ENCODE data around the gene CACNA2D4. TPM values are rescaled to one million over a fixed set of nuclear protein-coding genes. Genes with fewer than 3 reads are reported as not detected.
A peak's percentile ranks its signal among the peaks of the same experiment; 100 is the strongest.

Gene CACNA2D4
- total and polyA plus RNA-seq, 11 donors, result 0.10 to 9.0 (median 1.2) TPM

DNA sequence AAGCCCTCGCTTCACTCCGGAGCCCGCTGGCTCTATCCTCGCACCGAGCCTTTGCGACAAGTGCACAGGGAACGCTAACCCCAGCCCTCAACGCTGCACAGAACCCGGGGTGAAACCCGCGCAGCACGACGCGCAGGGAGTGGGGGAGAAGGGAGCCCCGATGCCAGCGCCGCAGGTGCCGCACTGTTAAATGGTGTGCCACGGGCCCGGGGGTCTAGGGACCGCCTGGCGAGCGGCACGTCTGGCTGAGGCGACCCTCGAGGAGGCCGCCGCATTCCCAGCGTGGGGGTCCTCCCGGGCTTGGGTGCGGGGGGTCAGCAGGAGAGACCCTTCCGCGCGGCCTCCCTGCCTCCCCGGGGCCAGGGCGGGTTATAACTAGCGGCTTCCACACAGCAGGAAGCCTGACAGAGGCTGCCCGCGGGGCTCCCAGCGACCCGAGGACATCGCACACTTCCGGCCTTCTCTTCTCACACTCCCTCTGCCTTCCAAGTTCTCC, 121.9 kb downstream of the CACNA2D4 start:
- Histone ChIP-seq H3K27me3 (no peaks in the 10 kb centered on the region), H3K27ac (peak overlapping the region; percentile 23 to 95 (median 84)), H3K36me3 (no peaks in the 10 kb centered on the region), H3K9me3 (no peaks in the 10 kb centered on the region), H3K4me3 (peak overlapping the region; percentile 47 to 79 (median 64)), H3K4me1 (peaks cover 8 to 41% (median 24%) of the 10 kb centered on the region in 12 donors)
- WGBS, 4 donors, result 12 to 16% (median 13%) methylated on average over 23 to 43 of the region's 43 CpGs
- intact Hi-C loops (cut with DNase I), result loop anchor here (1.0 to 10.0 kb wide), 12 partner anchors 142 to 988 kb away; partner anchors contain the start of gene CACNA1C (in 1 of the 10)
- TF ChIP-seq, protein P1, sequence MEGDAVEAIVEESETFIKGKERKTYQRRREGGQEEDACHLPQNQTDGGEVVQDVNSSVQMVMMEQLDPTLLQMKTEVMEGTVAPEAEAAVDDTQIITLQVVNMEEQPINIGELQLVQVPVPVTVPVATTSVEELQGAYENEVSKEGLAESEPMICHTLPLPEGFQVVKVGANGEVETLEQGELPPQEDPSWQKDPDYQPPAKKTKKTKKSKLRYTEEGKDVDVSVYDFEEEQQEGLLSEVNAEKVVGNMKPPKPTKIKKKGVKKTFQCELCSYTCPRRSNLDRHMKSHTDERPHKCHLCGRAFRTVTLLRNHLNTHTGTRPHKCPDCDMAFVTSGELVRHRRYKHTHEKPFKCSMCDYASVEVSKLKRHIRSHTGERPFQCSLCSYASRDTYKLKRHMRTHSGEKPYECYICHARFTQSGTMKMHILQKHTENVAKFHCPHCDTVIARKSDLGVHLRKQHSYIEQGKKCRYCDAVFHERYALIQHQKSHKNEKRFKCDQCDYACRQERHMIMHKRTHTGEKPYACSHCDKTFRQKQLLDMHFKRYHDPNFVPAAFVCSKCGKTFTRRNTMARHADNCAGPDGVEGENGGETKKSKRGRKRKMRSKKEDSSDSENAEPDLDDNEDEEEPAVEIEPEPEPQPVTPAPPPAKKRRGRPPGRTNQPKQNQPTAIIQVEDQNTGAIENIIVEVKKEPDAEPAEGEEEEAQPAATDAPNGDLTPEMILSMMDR (IDR thresholded peaks at IDR 0.05), result no peak
- TF ChIP-seq POLR2A (IDR thresholded peaks at IDR 0.05), result no peak
- ATAC-seq (peak; percentile 1 to 31 (median 8)), DNase-seq (peak in 4 of 5 donors; percentile 38 to 78 (median 60))

DNA sequence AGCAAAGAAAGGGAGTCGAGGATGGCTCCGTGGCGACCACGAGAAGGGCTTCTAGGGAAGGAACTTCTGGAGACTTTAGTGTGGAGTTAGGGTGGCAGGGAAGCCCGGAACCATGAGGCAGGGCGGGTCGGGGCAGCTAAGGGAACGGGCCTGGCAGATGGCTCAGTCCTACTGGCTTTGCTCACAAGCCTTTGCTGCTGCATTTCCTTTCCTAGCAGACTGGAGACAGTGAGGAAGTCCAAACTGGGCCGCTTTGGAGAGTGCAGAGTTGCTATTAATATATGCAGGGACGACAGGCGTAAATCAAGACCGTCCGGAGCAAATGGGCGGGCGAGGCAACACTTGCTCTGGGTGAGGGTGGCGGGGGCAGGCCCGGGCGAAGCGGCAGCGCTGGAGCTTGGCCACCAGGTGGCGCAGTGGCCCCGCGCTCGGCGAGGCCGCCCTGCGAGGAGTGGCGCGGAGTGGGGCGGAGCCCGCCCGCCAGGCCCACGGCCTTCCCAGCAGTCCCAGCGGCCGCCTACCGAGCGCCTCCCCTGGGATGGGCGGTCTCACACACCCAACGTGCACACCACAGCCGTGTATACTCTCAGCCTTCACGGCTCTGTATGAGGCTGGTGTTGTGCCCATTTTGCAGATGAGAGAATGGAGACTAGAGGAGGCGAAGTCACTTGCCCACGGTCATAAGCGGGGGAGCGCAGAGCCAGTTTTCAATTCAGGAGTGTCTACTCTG, 122.5 kb downstream of the CACNA2D4 start:
- Histone ChIP-seq H3K4me1 (peaks cover 8 to 46% (median 26%) of the 10 kb centered on the region in 12 donors), H3K27ac (peak overlapping the region; percentile 49 to 95 (median 84)), H3K9me3 (no peaks in the 10 kb centered on the region), H3K27me3 (no peaks in the 10 kb centered on the region), H3K36me3 (no peaks in the 10 kb centered on the region), H3K4me3 (peak overlapping the region; percentile 47 to 79 (median 64))
- intact Hi-C loops (cut with DNase I), result loop anchor here (1.0 to 10.0 kb wide), 12 partner anchors 143 to 989 kb away; partner anchors contain the start of gene CACNA1C (in 1 of the 10)
- peak; percentile 92 to 96 (median 94) for ATAC-seq
- peak; percentile 92 to 98 (median 96) for DNase-seq
- TF ChIP-seq POLR2A (IDR thresholded peaks at IDR 0.05), result peak in 1 of 2 donors; percentile 70
- TF ChIP-seq, protein P1 (IDR thresholded peaks at IDR 0.05), result peak; percentile 92 to 100 (median 99)
- WGBS, 4 donors, result 5 to 18% (median 9%) methylated on average over 15 to 45 of the region's 45 CpGs

DNA sequence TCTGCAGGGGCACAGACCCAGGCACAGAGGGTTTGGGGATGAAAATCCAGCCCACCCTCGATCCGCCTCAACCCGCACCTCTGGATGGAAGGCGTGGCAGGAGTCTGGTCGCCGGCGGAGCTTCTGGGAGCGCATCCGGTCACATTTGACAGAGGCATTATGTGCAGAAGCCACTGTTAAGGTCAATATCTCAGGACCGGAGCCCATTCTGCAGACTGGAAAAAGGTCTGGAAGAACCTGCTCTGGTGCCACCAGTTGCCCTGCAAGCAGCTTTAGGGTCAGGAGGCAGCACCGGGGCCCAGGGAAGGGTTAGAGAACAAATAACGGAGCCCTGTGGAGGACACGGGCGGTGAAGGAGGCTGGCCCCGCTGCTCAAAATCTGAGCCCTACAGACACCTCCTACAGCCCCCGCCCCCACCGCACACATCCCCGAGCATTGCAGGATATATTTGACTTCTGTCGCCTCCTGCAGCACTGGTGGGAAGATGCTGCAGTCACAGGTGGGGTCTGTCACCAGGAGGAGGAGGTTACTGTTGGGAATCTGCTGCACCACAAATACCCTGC, 123.1 kb downstream of the CACNA2D4 start:
- H3K9me3 ChIP-seq, result no peaks in the 10 kb centered on the region
- 65 to 78% (median 68%) methylated on average over 17 to 19 of the region's 19 CpGs for WGBS, 4 donors
- peak overlapping the region; percentile 44 to 95 (median 84) for H3K27ac ChIP-seq
- intact Hi-C loops (cut with DNase I), result loop anchor here in 8 of 10 donors (5.0 to 10.0 kb wide), 8 partner anchors 232 to 989 kb away; partner anchors contain the start of gene CACNA1C (in 1 of the 8)
- no peak for ATAC-seq
- no peaks in the 10 kb centered on the region for H3K27me3 ChIP-seq
- no peaks in the 10 kb centered on the region for H3K36me3 ChIP-seq
- TF ChIP-seq, protein P1 (IDR thresholded peaks at IDR 0.05), result no peak
- no peak for TF ChIP-seq POLR2A (IDR thresholded peaks at IDR 0.05)
- DNase-seq, result peak in 1 of 5 donors; percentile 18
- H3K4me3 ChIP-seq, result peak overlapping the region in 7 of 12 donors; percentile 61 to 79 (median 69)
- H3K4me1 ChIP-seq, result peaks cover 8 to 46% (median 27%) of the 10 kb centered on the region in 12 donors

Measured in heart left ventricle (tissue), 16 donors.